ENCODE data around the gene STYXL1.
"Not testable (repeated sequence)": the region's sequence is repeated elsewhere in the genome, so short reads cannot be mapped to it uniquely, and the experiment has no call there.

The STYXL1 gene, protein sequence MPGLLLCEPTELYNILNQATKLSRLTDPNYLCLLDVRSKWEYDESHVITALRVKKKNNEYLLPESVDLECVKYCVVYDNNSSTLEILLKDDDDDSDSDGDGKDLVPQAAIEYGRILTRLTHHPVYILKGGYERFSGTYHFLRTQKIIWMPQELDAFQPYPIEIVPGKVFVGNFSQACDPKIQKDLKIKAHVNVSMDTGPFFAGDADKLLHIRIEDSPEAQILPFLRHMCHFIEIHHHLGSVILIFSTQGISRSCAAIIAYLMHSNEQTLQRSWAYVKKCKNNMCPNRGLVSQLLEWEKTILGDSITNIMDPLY

DNA sequence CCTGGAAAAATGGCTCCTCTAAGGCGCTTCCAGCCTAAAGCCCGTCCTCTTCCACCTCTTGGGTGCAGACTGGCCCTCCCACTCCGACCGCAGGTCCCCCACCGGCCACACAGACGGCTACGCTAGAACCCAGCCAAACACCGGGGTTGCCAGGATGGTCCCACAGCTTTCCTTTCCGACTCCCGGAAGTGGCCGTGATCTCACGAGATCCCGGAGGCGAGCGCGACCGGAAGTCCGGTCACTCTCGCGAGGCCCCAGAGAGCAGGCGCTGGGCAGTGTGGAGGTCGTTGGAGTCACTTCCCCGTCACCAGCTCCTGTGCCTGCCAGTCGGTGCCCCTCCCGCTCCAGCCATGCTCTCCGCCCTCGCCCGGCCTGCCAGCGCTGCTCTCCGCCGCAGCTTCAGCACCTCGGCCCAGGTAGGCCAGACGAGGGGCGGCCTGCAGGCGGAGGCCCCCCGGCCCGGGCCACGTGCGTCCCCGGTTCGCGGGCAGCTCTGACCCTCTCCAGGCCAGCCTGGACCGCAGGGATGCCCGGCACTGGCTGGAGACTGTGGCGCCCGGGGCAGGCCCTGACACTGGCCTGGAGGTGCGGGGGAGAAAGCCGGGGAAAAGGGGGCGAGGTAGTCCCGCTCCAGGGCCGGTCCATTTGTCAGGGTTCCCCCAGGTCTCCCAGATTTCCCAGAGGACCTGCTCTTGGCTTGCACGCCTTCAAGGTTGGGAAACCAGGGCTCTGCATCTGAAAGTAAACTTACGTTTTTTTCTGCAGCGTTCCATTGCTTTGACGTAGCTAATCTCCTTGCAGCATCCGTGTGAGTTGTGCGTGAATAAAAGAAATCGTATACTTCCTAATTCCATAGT, at the start of gene STYXL1, which contains the start of gene MDH2:
Gene STYXL1 (minus strand): TSS at position 190 of the 857 bp plus-strand sequence. CDS start 17,477 bp downstream, outside the sequence.
Gene MDH2 (plus strand): TSS at position 296 of the 857 bp plus-strand sequence. CDS start 55 bp downstream, at position 351.
- peak; percentile 89 for DNase-seq

DNA sequence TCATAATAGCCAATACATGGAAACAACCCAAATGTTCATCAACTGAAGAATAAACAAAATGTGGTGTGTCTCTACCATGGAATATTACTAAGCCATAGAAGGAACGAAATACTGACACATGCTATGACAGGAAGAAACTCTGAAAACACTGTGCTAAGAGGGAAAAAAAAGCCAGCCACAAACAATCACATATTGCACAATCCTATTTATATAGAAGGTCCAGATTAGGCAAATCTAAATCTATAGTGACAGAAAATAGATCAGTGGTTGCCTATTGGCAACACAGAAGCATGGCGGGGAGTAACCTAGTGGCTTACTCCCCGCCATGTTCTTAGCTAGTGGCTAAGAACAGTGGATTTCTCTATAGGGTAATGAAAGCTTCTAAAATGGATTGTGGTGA, 48.1 kb upstream of the STYXL1 start:
- DNase-seq, result no peak

GRCh38 chr7:76094326-76094725, 46.5 kb upstream of the STYXL1 start:
- not testable (repeated sequence) for DNase-seq

DNA sequence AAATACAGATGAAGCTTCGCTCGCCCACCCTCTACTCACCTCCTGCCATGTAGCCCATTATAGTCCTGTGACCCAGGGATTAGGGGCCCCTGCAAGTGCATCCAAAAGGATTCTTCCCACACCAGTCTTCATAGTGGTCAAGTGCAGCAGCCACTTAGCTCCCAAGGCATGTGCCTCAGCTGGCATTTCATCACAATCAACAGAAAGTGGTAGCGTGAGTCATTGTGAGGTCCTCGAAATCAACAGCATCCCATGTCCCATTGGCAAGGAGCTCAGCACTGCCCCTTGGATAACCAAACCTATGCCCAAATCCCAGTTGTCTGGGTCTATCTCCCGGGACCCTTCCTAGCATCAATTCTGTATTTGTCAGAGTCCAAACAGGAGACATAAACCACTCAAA, 45.7 kb upstream of the STYXL1 start:
- not testable (repeated sequence) for DNase-seq

- DNase-seq, result no peak
Measured at GRCh38 chr7:76091506-76091905, 43.7 kb upstream of the STYXL1 start.

DNA sequence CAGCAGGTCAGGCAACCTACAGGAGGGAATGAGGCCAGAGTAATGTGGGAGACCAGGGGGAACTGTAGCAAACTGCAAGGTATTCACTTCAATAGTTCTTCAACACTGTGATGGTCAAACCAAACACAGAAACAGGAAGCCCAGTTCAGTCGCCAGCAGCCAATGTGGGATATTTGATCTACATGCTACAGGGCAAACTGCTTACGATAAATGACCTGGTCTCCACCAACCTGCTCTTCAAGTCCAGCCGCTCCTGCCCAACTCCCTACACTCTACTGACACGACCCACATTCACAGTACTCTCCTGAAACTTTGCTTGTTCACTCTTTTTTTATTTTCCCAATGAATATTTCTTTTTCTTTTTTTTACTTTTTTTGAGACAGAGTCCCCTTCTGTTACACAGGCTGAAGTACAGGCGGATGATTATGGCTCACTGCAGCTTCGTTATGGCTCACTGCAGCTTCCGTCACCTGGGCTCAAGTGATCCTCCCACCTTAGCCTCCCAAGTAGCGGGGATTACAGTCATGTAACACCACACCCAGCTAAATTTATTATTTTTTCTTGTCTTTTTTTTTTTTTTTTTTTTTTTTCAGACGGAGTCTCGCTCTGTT, 42.2 kb upstream of the STYXL1 start:
- DNase-seq, result no peak

- peak; percentile 19 for DNase-seq
Measured at GRCh38 chr7:76087362-76087791, 39.6 kb upstream of the STYXL1 start.

DNA sequence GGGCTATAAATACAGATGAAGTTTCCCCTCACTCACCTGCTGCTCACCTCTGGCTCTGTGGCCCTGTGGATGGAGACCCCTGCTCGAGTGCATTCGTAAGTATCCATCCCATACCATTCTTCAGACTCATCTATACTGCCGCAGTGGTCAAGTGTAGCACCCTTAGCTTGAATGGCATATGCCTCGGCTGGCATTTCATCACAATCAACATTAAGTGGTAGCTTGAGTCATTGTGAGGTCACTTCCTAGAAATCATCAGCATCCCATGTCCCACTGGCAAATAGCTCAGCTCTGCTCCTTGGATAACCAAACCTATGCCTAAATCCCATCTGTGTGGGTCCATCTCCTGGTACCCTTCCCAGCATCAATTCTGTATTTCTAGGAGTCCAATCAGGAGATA, 38.3 kb upstream of the STYXL1 start:
- no peak for DNase-seq

GRCh38 chr7:76084115-76084514, 36.3 kb upstream of the STYXL1 start:
- DNase-seq, result not testable (repeated sequence)

DNA sequence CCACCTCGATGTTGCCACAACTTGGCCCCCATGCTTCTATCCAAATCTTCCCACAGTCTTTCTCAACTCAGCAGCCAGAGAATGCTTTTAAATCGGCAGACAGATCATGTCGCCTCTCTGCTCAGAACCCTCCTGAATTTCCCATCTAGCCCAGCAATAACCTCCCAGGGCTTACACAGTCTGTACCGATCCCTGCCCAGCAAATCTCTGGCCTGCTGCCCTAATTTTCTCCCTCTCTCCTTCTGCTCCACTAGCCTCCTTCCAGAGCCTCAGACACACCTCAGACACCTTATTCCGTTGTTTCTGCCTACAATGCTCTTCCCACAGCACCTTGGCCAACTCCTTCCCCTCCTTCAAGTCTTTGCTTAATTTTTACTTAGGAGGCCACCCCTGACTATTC, 32.4 kb upstream of the STYXL1 start:
- DNase-seq, result no peak

- DNase-seq, result no peak
Measured at GRCh38 chr7:76077435-76077834, 29.6 kb upstream of the STYXL1 start.

GRCh38 chr7:76076995-76077394, 29.2 kb upstream of the STYXL1 start:
- DNase-seq, result no peak

- DNase-seq, result no peak
Measured at GRCh38 chr7:76074972-76075370, 27.2 kb upstream of the STYXL1 start.

GRCh38 chr7:76074306-76074971, 26.6 kb upstream of the STYXL1 start:
- DNase-seq, result no peak

DNA sequence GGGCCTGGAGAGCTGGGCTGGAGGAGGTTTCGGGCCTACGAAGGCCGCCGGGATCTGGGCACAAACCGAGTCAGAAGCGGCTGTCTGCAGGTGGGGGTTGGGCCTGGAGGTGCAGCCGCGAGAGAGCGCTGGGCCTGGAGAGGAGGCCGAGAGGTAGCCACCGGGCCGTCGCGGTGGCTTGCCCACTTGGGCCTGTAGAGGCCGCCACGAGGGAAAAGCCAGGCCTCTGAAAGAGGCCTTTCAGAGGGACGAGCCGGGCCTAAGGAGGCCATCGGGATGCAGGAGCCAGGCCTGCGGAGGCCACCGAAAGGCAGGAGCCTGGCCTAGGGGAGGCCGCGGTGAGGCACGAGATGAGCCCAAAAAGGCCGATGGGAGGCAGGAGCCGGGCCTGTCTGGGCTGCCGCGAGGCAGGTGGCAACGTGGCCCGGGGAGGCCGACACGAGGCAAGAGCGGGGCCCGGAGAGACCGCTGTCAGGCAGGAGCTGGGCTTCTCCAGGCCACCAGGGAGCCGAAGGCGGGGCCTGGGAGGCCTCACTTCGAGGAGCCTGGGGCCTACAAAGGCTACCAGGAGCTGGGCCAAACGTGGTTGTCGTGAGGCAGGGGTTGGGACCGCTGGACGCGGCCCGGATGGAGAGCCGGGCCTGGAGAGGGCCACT, 25.7 kb upstream of the STYXL1 start:
- DNase-seq, result no peak

- DNase-seq, result no peak
Measured at GRCh38 chr7:76072243-76073148, 24.7 kb upstream of the STYXL1 start.

- no peak for DNase-seq
Measured at GRCh38 chr7:76071316-76072242, 23.8 kb upstream of the STYXL1 start.

DNA sequence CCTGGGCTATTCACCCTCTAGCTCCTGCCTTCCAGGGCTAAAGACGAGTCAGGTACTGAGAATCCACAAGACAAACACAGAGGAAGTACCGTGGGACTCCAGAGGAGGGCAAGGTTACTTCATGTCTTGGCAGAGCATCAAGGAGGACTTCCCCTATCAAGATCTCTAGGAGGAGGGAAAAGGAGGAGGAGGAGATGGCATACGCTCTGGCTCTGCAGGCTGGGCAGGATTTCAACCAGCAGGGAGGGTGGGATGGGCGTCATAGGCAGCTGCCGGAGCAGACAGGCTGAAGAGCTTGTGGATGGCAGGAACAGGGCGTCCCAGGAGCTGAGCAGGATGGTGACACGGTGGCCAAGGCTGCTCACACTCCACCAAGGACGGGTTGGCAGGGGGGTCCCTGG, 21.4 kb upstream of the STYXL1 start:
- peak; percentile 56 for DNase-seq

DNA sequence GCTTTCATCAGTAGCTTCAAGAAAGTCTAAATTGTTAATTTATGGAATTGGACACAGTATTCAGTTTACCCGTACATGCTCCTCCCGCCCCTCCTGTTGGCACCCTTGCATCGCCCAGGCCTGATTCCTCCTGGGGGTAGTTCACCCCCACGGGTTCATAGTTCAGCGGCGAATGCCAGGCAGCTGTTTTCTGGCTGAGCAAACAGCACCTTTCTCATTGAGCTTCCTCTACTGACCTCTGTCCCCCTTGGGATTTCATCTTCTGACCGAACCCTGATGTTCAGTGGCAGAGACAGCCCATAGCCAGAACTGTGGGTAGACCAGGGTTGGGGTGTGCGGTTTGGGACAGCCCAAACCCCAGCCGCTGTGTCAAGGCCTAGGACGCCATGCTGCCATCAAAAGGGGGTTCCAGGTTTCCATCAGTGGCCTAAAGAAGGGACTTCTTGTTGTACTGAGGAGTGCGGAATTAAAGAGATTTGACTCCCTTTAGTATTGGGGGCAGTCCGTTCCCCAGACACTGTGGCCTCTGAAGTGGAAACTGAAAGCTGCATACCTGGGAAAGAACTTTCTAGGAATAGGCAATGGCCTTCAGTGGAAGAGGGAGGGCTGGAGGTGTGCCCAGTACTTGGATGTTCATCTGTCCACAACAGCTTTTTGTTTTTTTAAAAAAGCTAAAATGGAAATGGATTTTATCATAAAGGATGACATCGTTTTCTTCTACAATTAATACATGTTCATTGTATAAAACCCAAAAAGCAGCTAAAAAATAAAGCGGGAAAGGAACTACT, 19.1 kb upstream of the STYXL1 start:
- DNase-seq, result no peak

Measured in T1000 (cell line).